Ovary (tissue), 9 donors: ENCODE data around the gene SRCIN1. TPM values are rescaled to one million over a fixed set of nuclear protein-coding genes. Genes with fewer than 3 reads are reported as not detected.
"Not testable (repeated sequence)": the region's sequence is repeated elsewhere in the genome, so short reads cannot be mapped to it uniquely, and the experiment has no call there.

ENCODE experiments used
- DNase-seq, 5 donors: peaks; one replicate each; pipeline ENCODE4 v3.0.0-alpha.2; 2019 to 2020
- H3K27ac ChIP-seq, 2 donors: fragments of 200-600 bp; one replicate each; pipeline versions ENCODE4 v1.5.1 to v1.8.0; 2019 to 2022
- H3K27me3 ChIP-seq: fragments of 200-600 bp; one replicate; pipeline ENCODE4 v1.8.0; 2022
- H3K36me3 ChIP-seq: fragments of 200-600 bp; sonication (generic); one replicate; pipeline ENCODE4 v1.5.1; 2019
- H3K4me1 ChIP-seq: one replicate; pipeline ENCODE4 v1.8.1; 2013; ENCODE audit warnings: mild to moderate bottlenecking, moderate library complexity; ENCODE audit not compliant: insufficient read depth
- H3K4me3 ChIP-seq: fragments of 200-600 bp; sonication (generic); one replicate; pipeline ENCODE4 v1.5.1; 2017
- H3K9me3 ChIP-seq, 2 donors: fragments of 200-600 bp in 1 of 2; sonication (generic) in 1 of 2; one replicate each; pipeline versions ENCODE4 v1.5.1 to v1.8.1; 2013 to 2019; ENCODE audit warnings: mild to moderate bottlenecking in 1 of 2, moderate library complexity in 1 of 2
- EP300 ChIP-seq: sonication (generic); formaldehyde crosslinking; IDR thresholded peaks from one replicate; pipeline ENCODE4 v1.6.1; 2017; ENCODE audit warnings: antibody characterized with exemption
- POLR2A ChIP-seq: fragments of 450-650 bp; IDR thresholded peaks from one replicate; pipeline ENCODE4 v1.6.1; 2017; ENCODE audit warnings: antibody characterized with exemption, mild to moderate bottlenecking, moderate library complexity
- WGBS, 3 donors: extraction: QIAGEN DNeasy Blood & Tissue Kit in 1 of 3; methylation state at CpG; one replicate each; pipeline versions ENCODE4 v1.1.5 to v1.1.7; 2013 to 2017; 5-methylcytosine and 5-hydroxymethylcytosine counted together
- intact Hi-C, 4 donors: fragments of 100-400 bp; cut with DNase I; formaldehyde crosslinking; loops; one replicate each; pipeline versions ENCODE4 v1.11.0 to v1.15.1; 2022 to 2023
- polyA plus RNA-seq, 2 donors: library from polyadenylated mRNA; stranded (reverse); fragments of 200-250 nt in 1 of 2; fragments of 350-450 nt in 1 of 2; fragmentation: Illumina TruSeq in 1 of 2; extraction: RNeasy Lipid Tissue Mini Kit (QIAGEN cat#74804) in 1 of 2; gene quantifications; one replicate each; pipeline ENCODE4 v1.2.3, GENCODE V29; 2013 to 2014
- total RNA-seq, 7 donors: library from RNA; depleted of rRNA in 2 of 7; stranded (reverse); fragments of >200 nt in 2 of 7; fragmentation: NEBNext Ultra II Directional in 3 of 7; extraction: Animal tissue kit (Norgen Biotek cat#: 25700) in 3 of 7; gene quantifications; one replicate each; pipeline versions ENCODE4 v1.1.0 to v1.2.4, GENCODE V29; 2016 to 2023
- TF ChIP-seq, protein P1 (sequence below), 3 donors: fragments of 450-650 bp in 2 of 3; fragments of 200-600 bp in 1 of 3; IDR thresholded peaks; one replicate each; pipeline versions ENCODE4 v1.5.1 to v1.8.0; 2016 to 2022; ENCODE audit warnings: antibody characterized with exemption in 3 of 3, mild to moderate bottlenecking in 1 of 3
- donor health status: DM: no; HTN: no; CAD: no; lungs with moderate emphysema.
- donor health status: DM: no; HTN: no; CAD: no.
- donor health status: Bipolar disorder and iron deficiency.
- donor health status: DM: yes; HTN: yes; CAD: no.
- donor health status: DM: no; HTN: no; CAD: no.
- donor health status: DM: yes; HTN: yes; CAD: no.

The SRCIN1 gene
- total and polyA plus RNA-seq, 9 donors = 0.18 to 3.0 (median 1.0) TPM

DNA sequence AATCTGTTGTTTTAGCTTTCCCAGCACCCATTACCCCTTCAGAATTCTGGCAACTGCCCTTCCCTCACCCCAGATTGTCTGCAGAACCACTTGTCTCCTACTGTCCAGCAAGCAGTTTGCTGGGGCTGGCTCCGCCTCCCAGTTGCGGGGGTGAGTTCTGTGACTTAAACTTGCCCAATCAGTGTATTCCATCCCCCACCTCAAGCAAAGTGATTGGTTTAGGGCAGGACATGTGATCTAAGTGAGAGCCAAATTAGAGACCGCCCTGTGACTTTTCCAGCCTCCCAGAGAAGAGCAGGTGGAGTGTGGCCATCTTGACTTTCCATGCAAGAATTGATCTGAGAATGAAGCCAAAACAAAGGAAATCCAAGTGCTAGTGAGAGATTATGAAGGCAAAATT, 22.7 kb upstream of the SRCIN1 start:
- no peaks in the 10 kb centered on the region for H3K36me3 ChIP-seq
- H3K9me3 ChIP-seq = no peaks in the 10 kb centered on the region
- 60 to 63% (median 63%) methylated on average over 3 of the region's 3 CpGs for WGBS, 3 donors
- no peaks in the 10 kb centered on the region for H3K4me1 ChIP-seq
- intact Hi-C loops = no loop called here
- no peak for DNase-seq
- TF ChIP-seq, protein P1, sequence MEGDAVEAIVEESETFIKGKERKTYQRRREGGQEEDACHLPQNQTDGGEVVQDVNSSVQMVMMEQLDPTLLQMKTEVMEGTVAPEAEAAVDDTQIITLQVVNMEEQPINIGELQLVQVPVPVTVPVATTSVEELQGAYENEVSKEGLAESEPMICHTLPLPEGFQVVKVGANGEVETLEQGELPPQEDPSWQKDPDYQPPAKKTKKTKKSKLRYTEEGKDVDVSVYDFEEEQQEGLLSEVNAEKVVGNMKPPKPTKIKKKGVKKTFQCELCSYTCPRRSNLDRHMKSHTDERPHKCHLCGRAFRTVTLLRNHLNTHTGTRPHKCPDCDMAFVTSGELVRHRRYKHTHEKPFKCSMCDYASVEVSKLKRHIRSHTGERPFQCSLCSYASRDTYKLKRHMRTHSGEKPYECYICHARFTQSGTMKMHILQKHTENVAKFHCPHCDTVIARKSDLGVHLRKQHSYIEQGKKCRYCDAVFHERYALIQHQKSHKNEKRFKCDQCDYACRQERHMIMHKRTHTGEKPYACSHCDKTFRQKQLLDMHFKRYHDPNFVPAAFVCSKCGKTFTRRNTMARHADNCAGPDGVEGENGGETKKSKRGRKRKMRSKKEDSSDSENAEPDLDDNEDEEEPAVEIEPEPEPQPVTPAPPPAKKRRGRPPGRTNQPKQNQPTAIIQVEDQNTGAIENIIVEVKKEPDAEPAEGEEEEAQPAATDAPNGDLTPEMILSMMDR (IDR thresholded peaks at IDR 0.05) = no peak
- TF ChIP-seq POLR2A (no peak), EP300 (no peak)
- H3K27me3 ChIP-seq = no peaks in the 10 kb centered on the region
- H3K27ac ChIP-seq = no peak overlapping the region
- no peak overlapping the region for H3K4me3 ChIP-seq

- Histone ChIP-seq H3K27ac (no peak overlapping the region), H3K4me3 (no peak overlapping the region), H3K4me1 (no peaks in the 10 kb centered on the region), H3K36me3 (no peaks in the 10 kb centered on the region), H3K9me3 (no peaks in the 10 kb centered on the region), H3K27me3 (no peaks in the 10 kb centered on the region)
- TF ChIP-seq POLR2A = no peak
- TF ChIP-seq EP300 = no peak
- TF ChIP-seq, protein P1 (IDR thresholded peaks at IDR 0.05) = no peak
- intact Hi-C loops = no loop called here
- no peak for DNase-seq
- WGBS, 3 donors = 79 to 84% (median 82%) methylated on average over 2 of the region's 2 CpGs
Measured at GRCh38 chr17:38627957-38628356, 22.2 kb upstream of the SRCIN1 start.

- WGBS, 3 donors = 71 to 82% (median 75%) methylated on average over 6 of the region's 6 CpGs
- H3K36me3 ChIP-seq, H3K4me3 ChIP-seq, H3K27me3 ChIP-seq, H3K27ac ChIP-seq, H3K9me3 ChIP-seq, DNase-seq, H3K4me1 ChIP-seq, intact Hi-C loops: not testable (repeated sequence)
Measured at GRCh38 chr17:38626606-38627226, 21.0 kb upstream of the SRCIN1 start.

- DNase-seq = no peak
- Histone ChIP-seq H3K27me3 (no peaks in the 10 kb centered on the region), H3K9me3 (no peaks in the 10 kb centered on the region), H3K27ac (no peak overlapping the region), H3K4me1 (no peaks in the 10 kb centered on the region), H3K36me3 (no peaks in the 10 kb centered on the region), H3K4me3 (no peak overlapping the region)
- intact Hi-C loops = no loop called here
- TF ChIP-seq, protein P1 (IDR thresholded peaks at IDR 0.05) = no peak
- no peak for TF ChIP-seq EP300
- TF ChIP-seq POLR2A = no peak
Measured at GRCh38 chr17:38625482-38625881, 19.7 kb upstream of the SRCIN1 start.

DNA sequence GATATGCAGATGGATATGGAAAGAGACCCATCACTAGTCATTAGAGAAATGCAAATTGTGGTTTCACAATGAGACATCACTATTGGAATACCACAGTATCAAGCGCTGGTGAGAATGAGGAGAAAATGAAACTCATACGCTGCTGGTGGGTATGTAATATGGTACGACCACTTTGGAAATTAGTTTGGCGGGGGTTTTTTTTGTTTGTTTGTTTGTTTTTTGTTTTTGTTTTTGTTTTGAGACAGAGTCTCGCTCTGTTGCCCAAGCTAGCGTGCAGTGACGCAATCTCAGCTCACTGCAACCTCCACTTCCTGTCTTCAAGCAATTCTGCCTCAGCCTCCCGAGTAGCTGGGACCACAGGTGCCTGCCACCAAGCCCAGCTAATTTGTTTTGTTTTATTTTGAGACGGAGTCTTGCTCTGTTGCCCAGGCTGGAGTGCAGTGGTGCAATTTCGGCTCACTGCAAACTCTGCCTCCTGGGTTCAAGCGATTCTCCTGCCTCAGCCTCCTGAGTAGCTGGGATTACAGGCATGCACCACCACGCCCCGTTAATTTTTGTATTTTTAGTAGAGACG, 19.1 kb upstream of the SRCIN1 start:
- H3K9me3 ChIP-seq, H3K36me3 ChIP-seq, H3K4me1 ChIP-seq, DNase-seq, H3K4me3 ChIP-seq, intact Hi-C loops, H3K27ac ChIP-seq, H3K27me3 ChIP-seq: not testable (repeated sequence)
- 82 to 86% (median 85%) methylated on average over 14 of the region's 14 CpGs for WGBS, 3 donors
